ENCODE data around the gene IRF2BPL. TPM values are rescaled to one million over a fixed set of nuclear protein-coding genes. Genes with fewer than 3 reads are reported as not detected.

Gene IRF2BPL
- total RNA-seq, 1 donor from 2014 or later: 4.8 TPM

DNA sequence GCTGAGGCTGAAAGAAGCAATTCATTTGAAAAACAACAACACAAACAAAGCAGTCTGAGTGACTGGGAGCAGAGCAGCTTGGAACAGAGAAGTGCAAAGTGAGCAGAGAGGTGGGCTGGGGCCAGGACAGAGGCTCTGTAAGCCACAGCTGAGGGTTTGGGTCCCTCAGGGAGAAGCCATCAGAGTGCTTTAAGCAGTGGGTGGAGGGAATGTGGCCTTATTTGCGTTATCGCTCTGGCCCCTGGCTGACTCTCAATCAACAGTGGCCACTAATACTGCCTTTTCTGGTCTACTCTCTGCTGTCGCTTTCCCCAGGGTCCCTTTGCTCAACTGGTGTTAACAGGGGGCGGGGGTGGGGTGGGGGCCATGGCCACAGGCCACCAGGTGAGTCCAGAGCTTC is 44.2 kb downstream of the IRF2BPL start:
- H3K9me3 Mint-ChIP-seq: peaks cover 20% of the 10 kb centered on the region
- Histone ChIP-seq H4K20me1 (ENCODE audit: low read depth) (no peaks in the 10 kb centered on the region), H3F3A (ENCODE audit: low read depth) (peaks cover 5% of the 10 kb centered on the region), H3K9me3 (ENCODE audit: low read depth) (no peaks in the 10 kb centered on the region), H3K79me2 (ENCODE audit: low read depth) (no peaks in the 10 kb centered on the region), H3K27me3 (no peaks in the 10 kb centered on the region), H2AFZ (replicated peaks) (no peak overlapping the region), H3K36me3 (no peaks in the 10 kb centered on the region), H3K9ac (no peak overlapping the region), H3K4me1 (peaks cover 10% of the 10 kb centered on the region), H3K4me2 (peak overlapping the region; percentile 1), H3K4me3 (no peak overlapping the region), H3K27ac (no peak overlapping the region)
- H3K4me3 Mint-ChIP-seq: peak overlapping the region; percentile 14
- H3K36me3 Mint-ChIP-seq: peaks cover 3% of the 10 kb centered on the region
- peaks cover 4% of the 10 kb centered on the region for H3K27me3 Mint-ChIP-seq (ENCODE audit: insufficient read depth, low read depth)
- DNase-seq (ENCODE audit: low spot score): no peak
- H3K4me1 Mint-ChIP-seq: peaks cover 37% of the 10 kb centered on the region
- H3K27ac Mint-ChIP-seq: peak overlapping the region; percentile 67
- TF ChIP-seq EZH2 (IDR thresholded peaks at IDR 0.05) (no peak), EZH2phosphoT487 (IDR thresholded peaks at IDR 0.05) (no peak)
- TF ChIP-seq, protein P1, sequence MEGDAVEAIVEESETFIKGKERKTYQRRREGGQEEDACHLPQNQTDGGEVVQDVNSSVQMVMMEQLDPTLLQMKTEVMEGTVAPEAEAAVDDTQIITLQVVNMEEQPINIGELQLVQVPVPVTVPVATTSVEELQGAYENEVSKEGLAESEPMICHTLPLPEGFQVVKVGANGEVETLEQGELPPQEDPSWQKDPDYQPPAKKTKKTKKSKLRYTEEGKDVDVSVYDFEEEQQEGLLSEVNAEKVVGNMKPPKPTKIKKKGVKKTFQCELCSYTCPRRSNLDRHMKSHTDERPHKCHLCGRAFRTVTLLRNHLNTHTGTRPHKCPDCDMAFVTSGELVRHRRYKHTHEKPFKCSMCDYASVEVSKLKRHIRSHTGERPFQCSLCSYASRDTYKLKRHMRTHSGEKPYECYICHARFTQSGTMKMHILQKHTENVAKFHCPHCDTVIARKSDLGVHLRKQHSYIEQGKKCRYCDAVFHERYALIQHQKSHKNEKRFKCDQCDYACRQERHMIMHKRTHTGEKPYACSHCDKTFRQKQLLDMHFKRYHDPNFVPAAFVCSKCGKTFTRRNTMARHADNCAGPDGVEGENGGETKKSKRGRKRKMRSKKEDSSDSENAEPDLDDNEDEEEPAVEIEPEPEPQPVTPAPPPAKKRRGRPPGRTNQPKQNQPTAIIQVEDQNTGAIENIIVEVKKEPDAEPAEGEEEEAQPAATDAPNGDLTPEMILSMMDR (IDR thresholded peaks at IDR 0.05): no peak

DNA sequence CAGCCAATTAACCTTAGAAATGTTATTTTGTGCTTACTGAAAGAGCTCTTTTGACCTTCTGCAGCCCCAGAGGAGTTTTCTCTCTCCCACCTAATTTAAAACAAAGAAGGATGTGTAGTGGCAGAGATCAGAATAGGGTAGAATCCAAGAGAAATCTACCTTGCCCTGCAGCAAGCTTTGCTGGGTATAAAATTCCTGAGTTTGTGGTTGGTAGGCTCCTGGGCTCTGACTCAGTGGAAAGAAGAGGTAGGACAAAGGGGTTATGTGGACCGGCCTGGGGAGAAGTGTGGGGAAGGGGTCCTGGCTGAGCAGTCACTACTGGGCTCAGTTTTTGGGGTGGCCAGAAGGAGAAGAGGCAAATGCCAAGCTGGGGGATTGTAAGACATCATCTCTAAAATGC is 46.8 kb downstream of the IRF2BPL start:
- H3K27ac Mint-ChIP-seq: peak overlapping the region; percentile 57
- Histone ChIP-seq H3K27me3 (no peaks in the 10 kb centered on the region), H4K20me1 (ENCODE audit: low read depth) (no peaks in the 10 kb centered on the region), H3K9me3 (ENCODE audit: low read depth) (no peaks in the 10 kb centered on the region), H3F3A (ENCODE audit: low read depth) (peaks cover 5% of the 10 kb centered on the region), H3K4me3 (no peak overlapping the region), H3K9ac (no peak overlapping the region), H3K79me2 (ENCODE audit: low read depth) (no peaks in the 10 kb centered on the region), H3K4me1 (peaks cover 10% of the 10 kb centered on the region), H3K4me2 (no peak overlapping the region), H3K27ac (no peak overlapping the region), H3K36me3 (no peaks in the 10 kb centered on the region), H2AFZ (replicated peaks) (no peak overlapping the region)
- H3K9me3 Mint-ChIP-seq: peaks cover 19% of the 10 kb centered on the region
- peaks cover 43% of the 10 kb centered on the region for H3K4me1 Mint-ChIP-seq
- H3K27me3 Mint-ChIP-seq (ENCODE audit: insufficient read depth, low read depth): peaks cover 3% of the 10 kb centered on the region
- no peak for TF ChIP-seq EZH2phosphoT487 (IDR thresholded peaks at IDR 0.05)
- TF ChIP-seq, protein P1 (IDR thresholded peaks at IDR 0.05): no peak
- no peak for TF ChIP-seq EZH2 (IDR thresholded peaks at IDR 0.05)
- no peak overlapping the region for H3K4me3 Mint-ChIP-seq
- peaks cover 3% of the 10 kb centered on the region for H3K36me3 Mint-ChIP-seq
- no peak for DNase-seq (ENCODE audit: low spot score)

DNA sequence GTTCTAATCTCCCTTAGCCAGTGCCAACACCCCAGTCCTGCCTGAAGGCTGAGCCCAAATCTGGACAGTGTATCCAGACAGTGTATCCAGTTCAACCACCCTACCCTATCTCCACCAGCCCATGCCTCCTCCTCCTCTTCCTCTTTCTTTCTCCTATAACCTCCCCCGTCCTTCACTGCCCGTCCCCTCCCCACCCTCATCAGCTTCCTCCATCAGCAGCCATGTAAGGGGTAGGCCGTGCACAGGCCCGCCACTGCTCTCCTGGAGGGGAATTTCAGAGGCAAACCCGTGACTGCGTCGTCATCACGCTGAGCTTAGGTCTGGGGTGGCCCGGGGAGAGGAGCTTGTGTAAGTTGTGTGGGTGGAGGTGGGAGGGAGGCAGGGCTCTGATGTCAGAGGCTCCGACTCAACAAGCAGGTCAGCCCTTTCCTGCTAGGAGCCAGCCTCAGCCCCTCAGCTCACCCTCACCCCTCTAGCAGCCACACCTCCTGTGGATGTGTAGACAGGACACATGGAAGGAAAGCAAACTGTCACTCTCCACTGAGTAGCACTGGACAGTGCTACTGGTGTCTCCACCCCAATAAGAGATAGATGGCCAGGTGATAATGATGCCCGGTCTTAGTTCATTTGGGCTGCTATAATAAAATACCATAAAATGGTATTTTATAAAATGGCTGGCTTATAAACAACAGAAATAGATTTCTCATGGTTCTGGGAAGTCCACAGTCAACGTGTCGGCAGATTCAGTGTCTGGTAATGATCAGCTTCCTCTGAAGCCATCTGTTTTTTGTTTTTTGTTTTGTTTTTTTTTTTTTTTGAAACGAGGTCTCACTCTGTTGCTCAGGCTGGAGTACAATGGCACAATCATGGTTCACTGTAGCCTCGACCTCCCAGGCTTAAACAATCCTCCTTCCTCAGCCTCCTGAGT is 50.5 kb downstream of the IRF2BPL start:
- Histone ChIP-seq H3K4me1 (no peaks in the 10 kb centered on the region), H3K4me3 (no peak overlapping the region), H3K9ac (no peak overlapping the region), H4K20me1 (ENCODE audit: low read depth) (no peaks in the 10 kb centered on the region), H3K27me3 (no peaks in the 10 kb centered on the region), H3K4me2 (no peak overlapping the region), H3K36me3 (no peaks in the 10 kb centered on the region), H3K27ac (no peak overlapping the region), H3K9me3 (ENCODE audit: low read depth) (no peaks in the 10 kb centered on the region), H3F3A (ENCODE audit: low read depth) (no peaks in the 10 kb centered on the region), H3K79me2 (ENCODE audit: low read depth) (no peaks in the 10 kb centered on the region), H2AFZ (replicated peaks) (no peak overlapping the region)
- Mint-ChIP-seq H3K4me3 (no peak overlapping the region), H3K36me3 (peaks cover 3% of the 10 kb centered on the region), H3K9me3 (peaks cover 19% of the 10 kb centered on the region), H3K27ac (peak overlapping the region; percentile 46), H3K27me3 (ENCODE audit: insufficient read depth, low read depth) (peaks cover 3% of the 10 kb centered on the region), H3K4me1 (peaks cover 31% of the 10 kb centered on the region)
- TF ChIP-seq, protein P1 (IDR thresholded peaks at IDR 0.05): no peak
- TF ChIP-seq EZH2 (IDR thresholded peaks at IDR 0.05) (no peak), EZH2phosphoT487 (IDR thresholded peaks at IDR 0.05) (no peak)
- no peak for DNase-seq (ENCODE audit: low spot score)
